Naive thymus-derived CD4-positive, alpha-beta T cell (primary cell): Measurements from ENCODE around the gene ADGRG6. TPM values are rescaled to one million over a fixed set of nuclear protein-coding genes. Genes with fewer than 3 reads are reported as not detected.
"Not testable (repeated sequence)": the region's sequence is repeated elsewhere in the genome, so short reads cannot be mapped to it uniquely, and the experiment has no call there.

ENCODE experiments used
- ATAC-seq: fragments of 150-1000 bp; cut with Tn5 transposase; 2 replicates; pipeline ENCODE4 v1.10.0; 2021; ENCODE audit warnings: mild to moderate bottlenecking, moderate library complexity
- CTCF ChIA-PET: fragments of 350-600 bp; sonication (Branson Sonifier 250); formaldehyde crosslinking; loops from one replicate; lab custom pipeline; 2021; ENCODE audit warnings: antibody characterized with exemption; lab: Charles Lee
- POLR2A ChIA-PET: fragments of 350-600 bp; sonication (Branson Sonifier 250); formaldehyde crosslinking; loops from one replicate; lab custom pipeline; 2021; ENCODE audit warnings: antibody characterized with exemption, inconsistent platforms; lab: Charles Lee
- DNase-seq, 9 donors: peaks; one replicate each; pipeline versions ENCODE4 v3.0.0 to v3.0.0-alpha.2; 2020 to 2022; ENCODE audit warnings: mixed read lengths in 1 of 9
- H3K27ac ChIP-seq: one replicate; pipeline ENCODE4 v1.7.0; 2013; ENCODE audit warnings: mild to moderate bottlenecking, low read depth, low read length, moderate library complexity
- H3K27me3 ChIP-seq, 2 donors: one replicate each; pipeline ENCODE4 v1.7.0; 2013; ENCODE audit warnings: low read length in 2 of 2, mild to moderate bottlenecking in 2 of 2, moderate library complexity in 2 of 2; ENCODE audit not compliant: control insufficient read depth in 2 of 2, insufficient read depth in 2 of 2
- H3K36me3 ChIP-seq, 3 experiments: 1 replicate in 2 of 3; 2 replicates in 1 of 3; pipeline ENCODE4 v1.7.0; 2013; ENCODE audit warnings: low read length in 3 of 3, mild to moderate bottlenecking in 3 of 3, moderate library complexity in 1 of 3; ENCODE audit not compliant: insufficient read depth in 3 of 3, control insufficient read depth in 2 of 3
- H3K4me1 ChIP-seq, 2 donors: one replicate each; pipeline ENCODE4 v1.7.0; 2013; ENCODE audit warnings: low read length in 2 of 2, mild to moderate bottlenecking in 2 of 2, moderate library complexity in 1 of 2; ENCODE audit not compliant: control insufficient read depth in 2 of 2, insufficient read depth in 2 of 2
- H3K4me3 ChIP-seq: 2 replicates; pipeline ENCODE4 v1.7.0; 2013; ENCODE audit warnings: mild to moderate bottlenecking, low read length
- H3K9me3 ChIP-seq, 3 experiments: 1 replicate in 2 of 3; 2 replicates in 1 of 3; pipeline ENCODE4 v1.7.0; 2013; ENCODE audit warnings: low read length in 3 of 3; ENCODE audit not compliant: control insufficient read depth in 2 of 3
- H3K27ac Mint-ChIP-seq, 9 donors: one replicate each; pipeline ENCODE4 v1.8.0; 2020 to 2022; ENCODE audit warnings: mixed read lengths in 9 of 9, mild to moderate bottlenecking in 8 of 9, moderate library complexity in 5 of 9, inconsistent platforms in 2 of 9
- H3K27me3 Mint-ChIP-seq, 5 donors: one replicate each; pipeline ENCODE4 v1.8.0; 2021 to 2022; ENCODE audit warnings: mixed read lengths in 5 of 5, mild to moderate bottlenecking in 1 of 5
- H3K36me3 Mint-ChIP-seq, 5 donors: one replicate each; pipeline ENCODE4 v1.8.0; 2020 to 2022; ENCODE audit warnings: mixed read lengths in 5 of 5, mild to moderate bottlenecking in 3 of 5, inconsistent platforms in 1 of 5
- H3K4me1 Mint-ChIP-seq, 7 donors: one replicate each; pipeline ENCODE4 v1.8.0; 2020 to 2022; ENCODE audit warnings: mixed read lengths in 7 of 7, mild to moderate bottlenecking in 3 of 7, inconsistent platforms in 1 of 7
- H3K4me3 Mint-ChIP-seq, 10 donors: one replicate each; pipeline ENCODE4 v1.8.0; 2020 to 2022; ENCODE audit warnings: mild to moderate bottlenecking in 10 of 10, mixed read lengths in 10 of 10, moderate library complexity in 6 of 10, inconsistent platforms in 2 of 10
- H3K9me3 Mint-ChIP-seq, 11 donors: one replicate each; pipeline ENCODE4 v1.8.0; 2020 to 2022; ENCODE audit warnings: mixed read lengths in 11 of 11, mild to moderate bottlenecking in 4 of 11, inconsistent platforms in 1 of 11, moderate library complexity in 1 of 11
- intact Hi-C, 2 donors: fragments of 100-400 bp; cut with micrococcal nuclease; formaldehyde crosslinking; loops; one replicate each; pipeline ENCODE4 v1.15.1; 2023
- polyA plus RNA-seq, 2 donors: library from polyadenylated mRNA; unstranded; fragments of 300-500 nt; fragmentation: Illumina TruSeq; gene quantifications; one replicate each; pipeline ENCODE4 v1.2.3, GENCODE V29; 2021
- total RNA-seq, 6 experiments: library from RNA in 5 of 6; stranded (reverse) in 5 of 6; gene quantifications; 1 replicate in 5 of 6; 2 replicates in 1 of 6; pipeline ENCODE4 v1.2.3 and lab custom pipeline; 2021 to 2026

Gene ADGRG6
- total and polyA plus RNA-seq, 7 experiments from 2014 or later = 0.02 to 3.6 (median 0.57) TPM; not detected in 2

DNA sequence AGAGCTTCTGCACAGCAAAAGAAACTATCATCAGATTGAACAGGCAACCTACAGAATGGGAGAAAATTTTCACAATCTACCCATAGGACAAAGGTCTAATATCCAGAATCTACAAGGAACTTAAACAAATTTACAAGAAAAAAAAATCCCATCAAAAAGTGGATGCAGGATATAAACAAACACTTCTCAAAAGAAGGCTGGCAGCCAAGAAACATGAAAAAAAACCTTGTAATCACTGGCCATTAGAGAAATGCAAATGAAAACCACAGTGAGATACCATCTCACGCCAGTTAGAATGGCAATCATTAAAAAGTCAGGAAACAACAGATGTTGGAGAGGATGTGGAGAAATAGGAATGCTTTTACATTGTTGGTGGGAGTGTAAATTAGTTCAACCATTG lies 152.4 kb downstream of the ADGRG6 start:
- H3K4me3 ChIP-seq, H3K4me3 Mint-ChIP-seq, ATAC-seq, H3K27me3 Mint-ChIP-seq, H3K36me3 ChIP-seq, DNase-seq, CTCF ChIA-PET, H3K27ac ChIP-seq, H3K4me1 Mint-ChIP-seq, H3K27me3 ChIP-seq, H3K4me1 ChIP-seq, H3K27ac Mint-ChIP-seq, H3K9me3 Mint-ChIP-seq, POLR2A ChIA-PET, intact Hi-C loops, H3K36me3 Mint-ChIP-seq, H3K9me3 ChIP-seq: not testable (repeated sequence)

DNA sequence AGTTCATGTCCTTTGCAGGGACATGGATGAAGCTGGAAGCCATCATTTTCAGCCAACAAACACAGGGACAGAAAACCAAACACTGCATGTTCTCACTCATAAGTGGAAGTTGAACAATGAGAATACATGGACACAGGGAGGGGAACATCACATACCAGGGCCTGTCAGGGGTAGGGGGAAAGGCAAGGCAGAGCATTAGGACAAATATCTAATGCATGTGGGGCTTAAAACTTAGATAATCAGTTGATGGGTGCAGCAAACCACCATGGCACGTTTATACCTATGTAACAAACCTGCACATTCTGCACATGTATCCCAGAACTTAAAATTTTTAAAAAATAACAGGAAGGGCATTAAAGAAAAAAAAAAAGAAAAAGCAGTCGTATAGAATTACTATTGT lies 153.0 kb downstream of the ADGRG6 start:
- H3K4me1 Mint-ChIP-seq, H3K27ac Mint-ChIP-seq, POLR2A ChIA-PET, H3K4me1 ChIP-seq, ATAC-seq, H3K27me3 Mint-ChIP-seq, DNase-seq, intact Hi-C loops, H3K27ac ChIP-seq, H3K9me3 Mint-ChIP-seq, H3K27me3 ChIP-seq, H3K4me3 Mint-ChIP-seq, H3K36me3 Mint-ChIP-seq, H3K36me3 ChIP-seq, H3K9me3 ChIP-seq, H3K4me3 ChIP-seq, CTCF ChIA-PET: not testable (repeated sequence)

DNA sequence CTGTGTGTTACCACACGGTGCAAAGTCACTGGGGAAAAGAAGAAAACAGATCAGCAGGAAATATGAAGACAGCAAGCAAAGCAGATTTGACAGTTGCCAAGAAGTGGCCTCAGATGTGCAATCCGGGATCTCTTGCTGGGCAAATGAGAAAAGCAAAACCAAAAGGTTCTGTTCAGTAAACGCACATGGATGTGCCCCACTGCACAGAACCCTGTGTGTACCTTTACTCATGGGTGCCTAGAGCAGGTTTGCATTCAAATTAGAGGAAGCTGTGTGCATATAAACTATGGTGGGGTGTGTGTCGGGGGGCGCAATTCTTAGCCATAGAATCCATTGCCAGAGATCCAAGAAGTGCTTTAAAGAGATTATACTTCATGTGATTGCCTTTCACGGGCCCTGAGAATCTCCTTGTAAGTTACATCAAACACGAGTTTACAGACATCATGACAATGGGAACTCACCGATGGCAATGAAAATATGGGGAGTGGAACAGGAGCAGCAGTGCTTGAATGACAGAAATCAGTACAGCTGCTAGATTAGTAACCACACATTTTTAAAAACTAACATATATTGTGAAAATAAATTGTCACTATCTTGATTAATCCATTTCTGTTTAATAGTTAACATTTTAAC lies 154.3 kb downstream of the ADGRG6 start:
- H3K4me3 Mint-ChIP-seq = no peak overlapping the region
- H3K9me3 Mint-ChIP-seq = peaks cover 0 to 5% (median 1%) of the 10 kb centered on the region in 11 donors
- CTCF ChIA-PET = no interaction called here
- no peak overlapping the region for H3K27ac Mint-ChIP-seq
- ATAC-seq = no peak
- Histone ChIP-seq H3K9me3 (no peaks in the 10 kb centered on the region), H3K27me3 (no peaks in the 10 kb centered on the region), H3K36me3 (no peaks in the 10 kb centered on the region), H3K27ac (no peak overlapping the region), H3K4me3 (no peak overlapping the region), H3K4me1 (no peaks in the 10 kb centered on the region)
- H3K4me1 Mint-ChIP-seq = no peaks in the 10 kb centered on the region
- H3K36me3 Mint-ChIP-seq = peaks cover 0 to under 1% (median 0%) of the 10 kb centered on the region in 5 donors
- intact Hi-C loops = no loop called here
- POLR2A ChIA-PET = no interaction called here
- DNase-seq = no peak
- H3K27me3 Mint-ChIP-seq = peaks cover 0 to 5% (median 0%) of the 10 kb centered on the region in 5 donors

DNA sequence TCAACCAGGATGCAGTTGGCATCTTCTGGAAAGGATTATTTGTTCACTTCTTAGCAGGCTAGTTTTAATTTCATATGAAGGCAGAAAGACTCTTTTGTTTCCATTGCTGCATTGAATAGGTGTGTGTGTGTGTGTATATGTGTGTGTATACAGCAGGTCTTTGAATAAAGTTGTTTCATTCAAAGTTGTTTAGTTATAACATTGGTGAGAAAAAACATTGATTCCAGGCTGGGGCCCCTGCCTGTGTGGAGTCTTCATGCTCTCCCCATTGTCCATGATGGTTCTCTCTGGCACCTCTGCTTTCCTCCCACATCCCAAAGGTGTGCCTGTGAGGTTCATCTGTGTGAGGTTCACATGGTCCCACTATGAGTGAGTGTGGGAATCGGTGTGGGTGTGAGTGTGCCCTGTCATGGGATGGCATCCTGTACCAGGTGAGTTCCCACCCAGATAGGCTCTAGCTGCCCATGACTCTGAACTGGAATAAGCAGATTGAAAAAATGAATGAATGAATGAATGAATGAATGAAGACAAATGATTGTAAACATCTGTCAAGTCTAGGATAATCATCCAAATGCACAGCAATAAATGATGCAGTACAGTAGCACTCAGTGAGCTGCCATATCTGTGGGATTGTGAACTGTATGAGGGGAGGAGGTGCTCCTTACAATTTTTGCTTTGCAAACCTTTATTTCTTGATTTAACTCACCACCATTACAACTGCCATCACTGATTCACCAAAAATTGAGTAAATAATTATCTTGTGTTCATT lies 156.0 kb downstream of the ADGRG6 start:
- Histone ChIP-seq H3K36me3 (no peaks in the 10 kb centered on the region), H3K4me3 (no peak overlapping the region), H3K27me3 (no peaks in the 10 kb centered on the region), H3K9me3 (no peaks in the 10 kb centered on the region), H3K27ac (no peak overlapping the region), H3K4me1 (no peaks in the 10 kb centered on the region)
- Mint-ChIP-seq H3K36me3 (peaks cover 0 to 7% (median 4%) of the 10 kb centered on the region in 5 donors), H3K9me3 (peaks cover 3 to 15% (median 9%) of the 10 kb centered on the region in 11 donors), H3K27me3 (peaks cover 0 to 5% (median 0%) of the 10 kb centered on the region in 5 donors), H3K27ac (no peak overlapping the region), H3K4me3 (no peak overlapping the region), H3K4me1 (no peaks in the 10 kb centered on the region)
- POLR2A ChIA-PET = no interaction called here
- no peak for DNase-seq
- intact Hi-C loops = no loop called here
- CTCF ChIA-PET = no interaction called here
- ATAC-seq = no peak

DNA sequence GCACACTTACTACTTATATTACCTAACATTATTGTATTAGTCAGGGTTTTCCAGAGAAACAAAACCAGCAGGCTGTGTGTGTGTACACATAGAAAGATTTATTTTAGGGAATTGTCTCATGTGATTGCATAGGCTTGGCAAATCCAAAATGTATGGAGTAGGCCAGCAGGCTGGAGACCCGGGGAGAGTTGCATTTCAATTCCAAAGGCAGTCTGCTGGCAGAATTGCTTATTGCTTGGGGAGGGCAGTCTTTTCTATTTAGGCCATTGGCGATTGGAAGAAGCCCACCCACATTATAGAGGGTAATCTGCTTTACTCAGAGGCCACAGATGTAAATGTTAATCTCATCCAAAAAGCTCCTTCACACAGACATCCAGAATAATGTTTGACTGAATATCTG lies 157.0 kb downstream of the ADGRG6 start:
- Histone ChIP-seq H3K27ac (no peak overlapping the region), H3K4me3 (no peak overlapping the region), H3K4me1 (no peaks in the 10 kb centered on the region), H3K36me3 (no peaks in the 10 kb centered on the region), H3K9me3 (no peaks in the 10 kb centered on the region), H3K27me3 (no peaks in the 10 kb centered on the region)
- peaks cover 0 to 2% (median 0%) of the 10 kb centered on the region in 5 donors for H3K27me3 Mint-ChIP-seq
- H3K4me1 Mint-ChIP-seq = peaks cover 0 to 5% (median 0%) of the 10 kb centered on the region in 7 donors
- DNase-seq (no peak), ATAC-seq (no peak)
- no peak overlapping the region for H3K4me3 Mint-ChIP-seq
- peaks cover 4 to 17% (median 11%) of the 10 kb centered on the region in 11 donors for H3K9me3 Mint-ChIP-seq
- peaks cover 3 to 7% (median 5%) of the 10 kb centered on the region in 5 donors for H3K36me3 Mint-ChIP-seq
- intact Hi-C loops = no loop called here
- CTCF ChIA-PET = no interaction called here
- no peak overlapping the region for H3K27ac Mint-ChIP-seq
- POLR2A ChIA-PET = no interaction called here

DNA sequence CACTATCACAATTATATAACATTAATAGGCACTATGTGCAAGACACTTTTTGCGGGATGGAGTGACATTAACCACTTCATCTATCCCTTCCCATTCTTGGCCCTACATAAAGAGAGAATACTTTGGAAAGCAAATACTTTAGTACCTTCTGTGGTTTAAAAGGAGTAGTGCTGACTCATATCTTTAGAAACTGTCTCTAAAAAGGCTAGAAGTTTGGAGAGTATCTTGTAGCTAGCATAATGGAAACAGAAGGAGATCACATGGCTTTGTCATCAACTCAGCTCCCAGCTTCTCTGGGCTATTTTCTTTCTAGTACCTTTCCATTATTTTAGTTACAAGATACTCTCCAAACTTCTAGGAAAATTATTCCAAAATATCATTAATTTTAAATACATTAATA lies 157.5 kb downstream of the ADGRG6 start:
- DNase-seq = no peak
- no peak overlapping the region for H3K4me3 Mint-ChIP-seq
- Histone ChIP-seq H3K36me3 (no peaks in the 10 kb centered on the region), H3K4me1 (no peaks in the 10 kb centered on the region), H3K4me3 (no peak overlapping the region), H3K27me3 (no peaks in the 10 kb centered on the region), H3K27ac (no peak overlapping the region), H3K9me3 (no peaks in the 10 kb centered on the region)
- POLR2A ChIA-PET = interaction anchor here (1.0 kb wide), 1 partner anchor 23 kb away, joined by 3 read pairs; no protein-coding TSS in a partner anchor
- H3K36me3 Mint-ChIP-seq = peaks cover 3 to 7% (median 5%) of the 10 kb centered on the region in 5 donors
- H3K27ac Mint-ChIP-seq = no peak overlapping the region
- intact Hi-C loops = no loop called here
- CTCF ChIA-PET = interaction anchor here (0.6 kb wide), 1 partner anchor 103 kb away, joined by 3 read pairs; no protein-coding TSS in a partner anchor
- peaks cover 0 to 6% (median 0%) of the 10 kb centered on the region in 7 donors for H3K4me1 Mint-ChIP-seq
- H3K27me3 Mint-ChIP-seq = peaks cover 0 to 2% (median 0%) of the 10 kb centered on the region in 5 donors
- peaks cover 4 to 17% (median 11%) of the 10 kb centered on the region in 11 donors for H3K9me3 Mint-ChIP-seq
- ATAC-seq = no peak
